PC-9 (cell line): ENCODE results near the gene ENTPD3. TPM values are rescaled to one million over a fixed set of nuclear protein-coding genes. Genes with fewer than 3 reads are reported as not detected.

Source experiments
- BruUV-seq: library from RNA; stranded (reverse); fragments of 400-500 nt; replicated peaks from 2 replicates; lab custom pipeline; 2021; lab: Mats Ljungman, UMichigan
- CTCF ChIA-PET: fragments of 300-600 bp; sonication (Branson Sonifier 250); formaldehyde crosslinking; loops from one replicate; lab custom pipeline; 2022; ENCODE audit warnings: antibody characterized with exemption; lab: Charles Lee
- POLR2A ChIA-PET: fragments of 300-600 bp; sonication (Branson Sonifier 250); formaldehyde crosslinking; loops from one replicate; lab custom pipeline; 2022; ENCODE audit warnings: antibody characterized with exemption; ENCODE audit not compliant: unreplicated experiment; lab: Charles Lee
- DNase-seq, 2 experiments: peaks; one replicate each; pipeline versions ENCODE4 v3.0.0 to v3.0.0-alpha.2; 2015 to 2022; ENCODE audit warnings: mixed read lengths in 1 of 2
- H2AFZ ChIP-seq: fragments of 200-600 bp; sonication (generic); 2 replicates; pipeline ENCODE4 v1.8.1; 2017; ENCODE audit warnings: antibody characterized with exemption
- H3F3A ChIP-seq: fragments of 200-600 bp; sonication (generic); 2 replicates; pipeline ENCODE4 v1.8.1; 2017; ENCODE audit warnings: antibody characterized with exemption, mild to moderate bottlenecking, low read depth; ENCODE audit not compliant: insufficient read depth
- H3K27ac ChIP-seq: fragments of 200-600 bp; sonication (generic); 2 replicates; pipeline ENCODE4 v1.6.1; 2016; ENCODE audit warnings: mixed run types
- H3K27me3 ChIP-seq: fragments of 200-600 bp; sonication (generic); 2 replicates; pipeline ENCODE4 v1.6.1; 2016; ENCODE audit warnings: low read depth, mixed run types; ENCODE audit not compliant: insufficient read depth
- H3K36me3 ChIP-seq: fragments of 200-600 bp; sonication (generic); 2 replicates; pipeline ENCODE4 v1.6.1; 2016; ENCODE audit warnings: low read depth, mixed run types
- H3K4me1 ChIP-seq: fragments of 200-600 bp; sonication (generic); replicated peaks from 2 replicates; pipeline ENCODE4 v1.6.1; 2016; ENCODE audit warnings: mixed run types; ENCODE audit not compliant: insufficient read depth
- H3K4me2 ChIP-seq: fragments of 200-600 bp; sonication (generic); 2 replicates; pipeline ENCODE4 v1.6.1; 2017; ENCODE audit warnings: mixed run types
- H3K4me3 ChIP-seq: fragments of 200-600 bp; sonication (generic); 2 replicates; pipeline ENCODE4 v1.6.1; 2016; ENCODE audit warnings: mixed run types
- H3K79me2 ChIP-seq: fragments of 200-600 bp; sonication (generic); 2 replicates; pipeline ENCODE4 v1.6.1; 2017; ENCODE audit warnings: low read depth, mixed run types
- H3K9me2 ChIP-seq: fragments of 200-600 bp; sonication (generic); 2 replicates; pipeline ENCODE4 v1.8.1; 2017; ENCODE audit warnings: mild to moderate bottlenecking; ENCODE audit not compliant: insufficient read depth
- H3K9me3 ChIP-seq: fragments of 200-600 bp; sonication (generic); 2 replicates; pipeline ENCODE4 v1.8.1; 2016; ENCODE audit warnings: low read depth; ENCODE audit not compliant: insufficient read depth
- H4K20me1 ChIP-seq: fragments of 200-600 bp; sonication (generic); 2 replicates; pipeline ENCODE4 v1.8.1; 2017; ENCODE audit not compliant: insufficient read depth
- CTCF ChIP-seq: fragments of 200-600 bp; sonication (generic); conservative IDR thresholded peaks from 2 replicates; pipeline ENCODE4 v1.6.1; 2017; ENCODE audit warnings: mixed run types, antibody characterized with exemption, mild to moderate bottlenecking, moderate library complexity
- EZH2 ChIP-seq: fragments of 200-600 bp; sonication (generic); IDR thresholded peaks from 2 replicates; pipeline ENCODE4 v1.8.0; 2017; ENCODE audit warnings: antibody characterized with exemption, low read depth
- intact Hi-C: fragments of 100-400 bp; cut with micrococcal nuclease; formaldehyde crosslinking; loops from one replicate; pipeline ENCODE4 v1.10.0; 2022; ENCODE audit not compliant: unreplicated experiment
- total RNA-seq: library from RNA; stranded (reverse); gene quantifications from 2 replicates; pipeline ENCODE4 v1.2.3, GENCODE V29; 2021

ENTPD3 gene
- total RNA-seq, 1 experiment from 2014 or later = not detected

DNA sequence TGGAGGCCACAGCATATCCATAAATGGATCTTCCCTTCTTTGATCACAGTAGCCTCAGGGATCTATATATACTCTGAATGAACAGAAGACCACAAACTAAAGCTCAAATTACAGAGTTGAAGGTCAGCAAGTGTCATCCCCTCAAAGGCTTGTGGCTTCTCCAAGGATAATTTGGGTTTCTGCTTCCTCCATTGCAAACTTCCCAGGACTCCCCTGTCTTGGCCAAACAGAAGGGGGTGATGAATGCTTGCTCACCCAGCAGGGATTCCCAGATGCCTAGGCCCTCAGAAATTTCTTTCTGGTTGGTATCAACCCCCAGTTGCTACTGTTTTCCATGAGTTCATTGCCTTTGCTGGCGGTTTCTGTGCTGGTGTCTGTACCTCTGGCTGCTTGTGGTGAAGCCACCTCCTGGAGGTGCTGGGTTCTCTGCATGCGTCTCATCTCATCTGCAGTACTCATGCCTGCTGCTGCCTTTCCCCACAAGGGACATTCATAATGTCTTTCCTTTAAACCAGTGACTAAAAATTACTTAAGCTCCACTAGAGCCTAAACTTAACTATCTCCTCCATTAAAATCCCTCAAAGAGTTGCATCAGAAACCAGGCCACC lies 17.7 kb downstream of the ENTPD3 start:
- POLR2A ChIA-PET = no interaction called here
- Histone ChIP-seq H3K9me3 (no peaks in the 10 kb centered on the region), H3K4me3 (no peak overlapping the region), H3K4me1 (no peaks in the 10 kb centered on the region), H3K36me3 (no peaks in the 10 kb centered on the region), H3K27ac (no peak overlapping the region), H3F3A (no peaks in the 10 kb centered on the region), H3K79me2 (no peaks in the 10 kb centered on the region), H4K20me1 (no peaks in the 10 kb centered on the region), H3K27me3 (no peaks in the 10 kb centered on the region), H3K4me2 (no peak overlapping the region), H3K9me2 (no peaks in the 10 kb centered on the region; the same call in 1 of the 2 replicates), H2AFZ (no peak overlapping the region)
- intact Hi-C loops = no loop called here
- no peak for DNase-seq
- CTCF ChIA-PET = no interaction called here
- BruUV-seq = no TSS peak
- no peak for TF ChIP-seq EZH2
- no peak for TF ChIP-seq CTCF

DNA sequence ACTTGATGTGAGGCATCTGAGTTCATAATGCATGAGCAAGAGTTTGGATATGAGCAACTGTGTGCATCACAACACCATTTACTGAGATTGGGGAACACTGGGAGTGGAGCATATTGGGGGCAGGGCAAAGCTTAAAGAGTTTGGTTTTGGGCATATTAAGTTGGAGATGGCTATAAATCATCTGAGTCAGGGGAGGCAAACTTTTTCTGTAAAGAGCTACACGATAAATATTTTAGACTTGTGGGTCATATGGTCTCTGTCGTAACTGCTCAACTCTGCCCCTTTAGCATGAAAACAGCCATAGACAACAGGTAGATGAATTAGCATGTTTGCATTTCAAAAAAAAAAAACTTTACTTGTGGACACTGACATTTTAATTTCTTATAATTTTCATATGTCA lies 20.0 kb downstream of the ENTPD3 start:
- intact Hi-C loops = no loop called here
- no peak for TF ChIP-seq EZH2
- no peak for TF ChIP-seq CTCF
- BruUV-seq = no TSS peak
- no peak overlapping the region for H2AFZ ChIP-seq
- H3K4me2 ChIP-seq = no peak overlapping the region
- H3K4me3 ChIP-seq = no peak overlapping the region
- H3K79me2 ChIP-seq = no peaks in the 10 kb centered on the region
- H3F3A ChIP-seq = no peaks in the 10 kb centered on the region
- H3K9me3 ChIP-seq = no peaks in the 10 kb centered on the region
- H3K9me2 ChIP-seq = no peaks in the 10 kb centered on the region; the same call in 1 of the 2 replicates
- no peaks in the 10 kb centered on the region for H3K4me1 ChIP-seq
- ChIA-PET POLR2A (no interaction called here), CTCF (no interaction called here)
- no peaks in the 10 kb centered on the region for H4K20me1 ChIP-seq
- H3K27me3 ChIP-seq = no peaks in the 10 kb centered on the region
- H3K36me3 ChIP-seq = no peaks in the 10 kb centered on the region
- no peak overlapping the region for H3K27ac ChIP-seq
- no peak for DNase-seq

DNA sequence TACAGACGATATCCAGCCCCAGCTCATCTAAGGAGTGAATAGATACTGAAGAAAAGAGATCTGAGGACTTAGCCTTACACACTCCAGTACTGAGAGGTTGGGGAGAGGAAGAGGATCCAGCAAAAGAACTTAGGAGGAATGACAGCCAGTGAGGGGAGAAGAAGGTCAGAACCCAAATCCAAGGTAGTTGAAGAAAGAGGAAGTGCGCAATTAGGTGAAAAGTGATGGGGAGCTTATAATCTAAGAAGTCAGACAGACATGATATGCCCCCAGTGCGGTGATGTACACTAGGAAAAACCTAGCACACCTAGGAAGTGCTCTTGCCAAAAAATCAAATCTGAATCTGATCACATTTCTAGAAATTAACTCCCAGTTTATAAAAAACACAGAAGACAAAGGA lies 20.6 kb downstream of the ENTPD3 start:
- Histone ChIP-seq H3K4me1 (no peaks in the 10 kb centered on the region), H3K36me3 (no peaks in the 10 kb centered on the region), H3K4me3 (no peak overlapping the region), H3K9me3 (no peaks in the 10 kb centered on the region), H2AFZ (no peak overlapping the region), H4K20me1 (no peaks in the 10 kb centered on the region), H3K79me2 (no peaks in the 10 kb centered on the region), H3K9me2 (no peaks in the 10 kb centered on the region; the same call in 1 of the 2 replicates), H3K27me3 (no peaks in the 10 kb centered on the region), H3K4me2 (no peak overlapping the region), H3F3A (no peaks in the 10 kb centered on the region), H3K27ac (no peak overlapping the region)
- CTCF ChIA-PET = no interaction called here
- intact Hi-C loops = no loop called here
- no peak for DNase-seq
- BruUV-seq = no TSS peak
- TF ChIP-seq EZH2 (no peak), CTCF (no peak)
- POLR2A ChIA-PET = no interaction called here
